ENCODE measurements around the gene FIBCD1. TPM values are rescaled to one million over a fixed set of nuclear protein-coding genes. Genes with fewer than 3 reads are reported as not detected.

FIBCD1 gene
- not detected for total RNA-seq

- Mint-ChIP-seq H3K27ac (no peak within 1 kb of the TSS), H3K9me3 (no peaks in the 10 kb centered on the region), H3K27me3 (ENCODE audit: low read depth) (peaks cover 56% of the 10 kb centered on the region), H3K4me3 (peak within 1 kb of the TSS; percentile 61), H3K4me1 (ENCODE audit: low read depth) (peaks cover 10% of the 10 kb centered on the region), H3K36me3 (ENCODE audit: low read depth) (no peaks in the 10 kb centered on the region)
- CTCF ChIA-PET, result no interaction called here
- intact Hi-C loops (cut with micrococcal nuclease), result no loop called here
- no peak for DNase-seq
Measured at GRCh38 chr9:130938652-130939404, at the start of gene FIBCD1. Gene FIBCD1 (minus strand): TSS chr9:130939247. CDS start chr9:130938607, 640 bp downstream.

- H3K4me1 Mint-ChIP-seq (ENCODE audit: low read depth), result no peaks in the 10 kb centered on the region
- H3K9me3 Mint-ChIP-seq, result no peaks in the 10 kb centered on the region
- no peaks in the 10 kb centered on the region for H3K27me3 Mint-ChIP-seq (ENCODE audit: low read depth)
- no peak overlapping the region for H3K4me3 Mint-ChIP-seq
- DNase-seq, result no peak
- CTCF ChIA-PET, result interaction anchor here (0.6 kb wide), 1 partner anchor 385 kb away, joined by 3 read pairs; no protein-coding TSS in a partner anchor
- no peak overlapping the region for H3K27ac Mint-ChIP-seq
- H3K36me3 Mint-ChIP-seq (ENCODE audit: low read depth), result no peaks in the 10 kb centered on the region
- intact Hi-C loops (cut with micrococcal nuclease), result no loop called here
Measured at GRCh38 chr9:130988400-130988747, 49.3 kb upstream of the FIBCD1 start.

DNA sequence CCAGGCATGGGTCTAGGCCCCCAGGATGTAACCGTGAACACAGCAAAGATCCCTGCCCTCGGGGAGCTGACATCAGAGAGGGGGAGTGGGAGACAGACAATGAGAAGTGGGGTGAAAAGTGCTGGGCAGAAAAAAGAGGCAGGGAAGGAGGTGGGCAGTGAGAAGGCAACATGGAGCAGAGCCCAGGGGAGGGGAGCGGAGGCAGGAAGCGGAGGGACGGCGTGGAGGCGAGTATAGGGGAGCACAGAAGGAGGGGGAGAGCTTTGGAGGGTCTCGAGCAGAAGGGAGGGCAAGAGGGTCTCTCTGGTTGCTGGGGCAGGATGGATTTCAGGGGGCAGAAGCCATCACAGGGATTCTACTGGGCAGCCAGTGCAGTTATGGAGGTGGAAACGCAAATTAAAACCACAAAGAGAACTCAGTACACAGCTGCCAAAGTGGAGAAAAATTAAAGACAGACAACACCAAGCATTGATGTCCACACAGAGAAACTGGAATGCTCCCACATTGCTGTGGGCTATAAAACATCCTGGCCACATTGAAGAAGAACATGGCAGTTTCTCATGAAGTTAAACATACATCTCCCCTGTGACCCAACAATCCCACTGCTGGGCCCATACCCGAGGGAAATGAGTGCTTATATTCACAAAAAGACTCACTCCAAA is 48.8 kb upstream of the FIBCD1 start:
- no peak overlapping the region for H3K27ac Mint-ChIP-seq
- H3K36me3 Mint-ChIP-seq (ENCODE audit: low read depth), result no peaks in the 10 kb centered on the region
- H3K4me1 Mint-ChIP-seq (ENCODE audit: low read depth), result no peaks in the 10 kb centered on the region
- H3K9me3 Mint-ChIP-seq, result no peaks in the 10 kb centered on the region
- CTCF ChIA-PET, result interaction anchor here (0.6 to 0.8 kb wide), 2 partner anchors 10 to 386 kb away, joined by 3 read pairs; no protein-coding TSS in a partner anchor
- no peak for DNase-seq
- intact Hi-C loops (cut with micrococcal nuclease), result no loop called here
- no peaks in the 10 kb centered on the region for H3K27me3 Mint-ChIP-seq (ENCODE audit: low read depth)
- H3K4me3 Mint-ChIP-seq, result no peak overlapping the region

- CTCF ChIA-PET, result interaction anchor here (0.5 to 0.8 kb wide), 2 partner anchors 11 to 272 kb away, joined by 3 read pairs; no protein-coding TSS in a partner anchor
- intact Hi-C loops (cut with micrococcal nuclease), result no loop called here
- H3K27ac Mint-ChIP-seq, result no peak overlapping the region
- H3K4me3 Mint-ChIP-seq, result no peak overlapping the region
- H3K4me1 Mint-ChIP-seq (ENCODE audit: low read depth), result no peaks in the 10 kb centered on the region
- H3K9me3 Mint-ChIP-seq, result no peaks in the 10 kb centered on the region
- no peaks in the 10 kb centered on the region for H3K36me3 Mint-ChIP-seq (ENCODE audit: low read depth)
- H3K27me3 Mint-ChIP-seq (ENCODE audit: low read depth), result no peaks in the 10 kb centered on the region
- DNase-seq, result no peak
Measured at GRCh38 chr9:130987054-130987453, 48.0 kb upstream of the FIBCD1 start.

- intact Hi-C loops (cut with micrococcal nuclease), result no loop called here
- Mint-ChIP-seq H3K36me3 (ENCODE audit: low read depth) (no peaks in the 10 kb centered on the region), H3K27ac (no peak overlapping the region), H3K4me1 (ENCODE audit: low read depth) (no peaks in the 10 kb centered on the region), H3K9me3 (no peaks in the 10 kb centered on the region), H3K27me3 (ENCODE audit: low read depth) (no peaks in the 10 kb centered on the region), H3K4me3 (no peak overlapping the region)
- CTCF ChIA-PET, result no interaction called here
- DNase-seq, result no peak
Measured at GRCh38 chr9:130986356-130986965, 47.4 kb upstream of the FIBCD1 start.

DNA sequence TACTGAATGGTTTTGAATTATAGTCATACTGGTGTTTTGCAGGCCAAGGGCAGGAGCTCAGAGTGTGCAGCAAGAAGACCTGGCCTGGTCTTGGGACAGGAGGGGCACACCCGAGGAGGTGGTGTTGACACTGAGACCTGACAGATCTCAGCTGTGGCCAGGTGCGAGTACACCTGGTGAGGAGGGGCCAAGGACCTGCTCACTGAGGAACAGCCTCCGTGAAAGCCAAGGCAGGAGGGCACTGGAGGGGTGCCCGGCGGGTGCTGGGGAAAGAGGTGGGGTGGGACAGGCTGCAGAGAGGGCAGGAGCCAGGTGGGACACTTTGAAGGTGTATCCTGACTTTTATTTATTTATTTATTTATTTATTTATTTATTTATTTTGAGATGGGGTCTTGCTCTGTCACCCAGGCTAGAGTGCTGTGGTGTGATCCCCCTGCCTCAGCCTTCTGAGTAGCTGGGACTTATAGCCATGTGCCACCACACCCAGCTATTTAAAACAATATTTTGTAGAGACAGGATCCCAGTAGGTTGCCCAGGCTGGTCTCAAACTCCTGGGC is 46.6 kb upstream of the FIBCD1 start:
- no peaks in the 10 kb centered on the region for H3K4me1 Mint-ChIP-seq (ENCODE audit: low read depth)
- no peak overlapping the region for H3K27ac Mint-ChIP-seq
- no peak overlapping the region for H3K4me3 Mint-ChIP-seq
- intact Hi-C loops (cut with micrococcal nuclease), result no loop called here
- no peak for DNase-seq
- CTCF ChIA-PET, result no interaction called here
- no peaks in the 10 kb centered on the region for H3K9me3 Mint-ChIP-seq
- no peaks in the 10 kb centered on the region for H3K36me3 Mint-ChIP-seq (ENCODE audit: low read depth)
- H3K27me3 Mint-ChIP-seq (ENCODE audit: low read depth), result no peaks in the 10 kb centered on the region

- Mint-ChIP-seq H3K27me3 (ENCODE audit: low read depth) (no peaks in the 10 kb centered on the region), H3K36me3 (ENCODE audit: low read depth) (no peaks in the 10 kb centered on the region), H3K4me1 (ENCODE audit: low read depth) (no peaks in the 10 kb centered on the region), H3K27ac (no peak overlapping the region), H3K9me3 (no peaks in the 10 kb centered on the region), H3K4me3 (no peak overlapping the region)
- CTCF ChIA-PET, result no interaction called here
- intact Hi-C loops (cut with micrococcal nuclease), result no loop called here
- DNase-seq, result no peak
Measured at GRCh38 chr9:130985029-130985428, 46.0 kb upstream of the FIBCD1 start.

GRCh38 chr9:130984521-130984920 is 45.5 kb upstream of the FIBCD1 start:
- intact Hi-C loops (cut with micrococcal nuclease), result no loop called here
- Mint-ChIP-seq H3K27ac (no peak overlapping the region), H3K36me3 (ENCODE audit: low read depth) (no peaks in the 10 kb centered on the region), H3K4me1 (ENCODE audit: low read depth) (no peaks in the 10 kb centered on the region), H3K4me3 (no peak overlapping the region), H3K9me3 (no peaks in the 10 kb centered on the region), H3K27me3 (ENCODE audit: low read depth) (no peaks in the 10 kb centered on the region)
- CTCF ChIA-PET, result no interaction called here
- DNase-seq, result no peak

DNA sequence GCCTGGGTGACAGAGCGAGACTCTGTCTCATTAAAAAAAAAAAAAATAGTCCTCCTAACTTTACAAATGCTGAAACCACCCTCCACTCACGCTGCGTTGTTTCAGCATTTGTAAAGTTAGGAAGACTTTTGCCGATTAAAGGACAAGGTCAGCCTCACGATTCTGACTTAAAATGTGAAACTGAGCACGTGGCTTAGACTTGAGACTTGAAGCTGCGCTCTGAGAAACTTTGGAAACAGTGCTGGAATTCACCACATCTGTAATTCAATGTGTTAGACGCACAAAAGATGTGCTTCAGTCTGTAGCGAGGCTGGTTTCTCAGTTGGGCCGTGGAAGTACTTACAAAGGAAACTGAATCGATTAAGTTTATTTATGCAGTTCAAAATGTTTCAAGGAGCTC is 44.9 kb upstream of the FIBCD1 start:
- intact Hi-C loops (cut with micrococcal nuclease), result no loop called here
- no peaks in the 10 kb centered on the region for H3K9me3 Mint-ChIP-seq
- no peak for DNase-seq
- H3K4me1 Mint-ChIP-seq (ENCODE audit: low read depth), result no peaks in the 10 kb centered on the region
- no peak overlapping the region for H3K4me3 Mint-ChIP-seq
- H3K27ac Mint-ChIP-seq, result no peak overlapping the region
- CTCF ChIA-PET, result no interaction called here
- no peaks in the 10 kb centered on the region for H3K27me3 Mint-ChIP-seq (ENCODE audit: low read depth)
- no peaks in the 10 kb centered on the region for H3K36me3 Mint-ChIP-seq (ENCODE audit: low read depth)

DNA sequence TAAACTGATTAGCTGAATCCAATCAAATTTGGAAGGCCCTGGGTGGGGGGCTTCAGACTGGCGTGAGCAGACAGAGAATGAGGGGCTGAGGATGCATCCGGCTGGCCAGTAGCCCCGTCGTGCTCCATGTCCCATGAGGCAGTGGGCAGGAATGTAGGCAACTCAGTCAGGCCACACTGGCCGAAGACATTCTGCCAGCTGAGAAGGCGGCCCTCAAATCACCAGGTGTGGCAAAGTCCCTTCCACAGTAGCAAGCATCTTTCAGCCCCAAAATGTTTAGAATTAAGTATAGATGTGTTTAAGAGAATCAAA is 44.3 kb upstream of the FIBCD1 start:
- CTCF ChIA-PET, result no interaction called here
- Mint-ChIP-seq H3K36me3 (ENCODE audit: low read depth) (no peaks in the 10 kb centered on the region), H3K27me3 (ENCODE audit: low read depth) (no peaks in the 10 kb centered on the region), H3K4me3 (no peak overlapping the region), H3K27ac (no peak overlapping the region), H3K9me3 (no peaks in the 10 kb centered on the region), H3K4me1 (ENCODE audit: low read depth) (no peaks in the 10 kb centered on the region)
- DNase-seq, result no peak
- intact Hi-C loops (cut with micrococcal nuclease), result no loop called here

- H3K27ac Mint-ChIP-seq, result no peak overlapping the region
- H3K4me1 Mint-ChIP-seq (ENCODE audit: low read depth), result no peaks in the 10 kb centered on the region
- CTCF ChIA-PET, result no interaction called here
- no peak overlapping the region for H3K4me3 Mint-ChIP-seq
- DNase-seq, result no peak
- H3K36me3 Mint-ChIP-seq (ENCODE audit: low read depth), result no peaks in the 10 kb centered on the region
- H3K9me3 Mint-ChIP-seq, result no peaks in the 10 kb centered on the region
- intact Hi-C loops (cut with micrococcal nuclease), result no loop called here
- no peaks in the 10 kb centered on the region for H3K27me3 Mint-ChIP-seq (ENCODE audit: low read depth)
Measured at GRCh38 chr9:130982636-130983358, 43.8 kb upstream of the FIBCD1 start.

DNA sequence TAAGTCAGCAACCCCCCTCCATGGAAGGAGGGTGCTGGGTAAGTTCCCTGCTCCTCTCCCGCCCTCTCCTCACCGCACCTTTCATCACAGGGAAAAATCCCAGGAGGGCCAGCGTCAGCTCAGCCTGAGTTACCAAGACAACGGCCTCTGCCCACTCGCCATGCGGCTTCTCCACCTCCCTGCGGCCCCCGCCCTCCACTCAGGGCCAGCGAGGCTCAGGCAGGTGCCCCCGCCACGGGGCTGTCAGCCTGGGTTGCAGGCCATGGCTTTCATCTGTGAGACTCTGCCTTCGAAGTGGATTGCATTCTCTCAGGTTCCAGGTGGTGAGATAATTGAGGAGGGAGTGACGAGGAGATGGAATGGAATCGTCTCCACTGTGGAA is 42.7 kb upstream of the FIBCD1 start:
- no peaks in the 10 kb centered on the region for H3K27me3 Mint-ChIP-seq (ENCODE audit: low read depth)
- H3K9me3 Mint-ChIP-seq, result no peaks in the 10 kb centered on the region
- H3K27ac Mint-ChIP-seq, result no peak overlapping the region
- intact Hi-C loops (cut with micrococcal nuclease), result no loop called here
- no peaks in the 10 kb centered on the region for H3K36me3 Mint-ChIP-seq (ENCODE audit: low read depth)
- CTCF ChIA-PET, result no interaction called here
- no peak for DNase-seq
- H3K4me1 Mint-ChIP-seq (ENCODE audit: low read depth), result no peaks in the 10 kb centered on the region
- H3K4me3 Mint-ChIP-seq, result no peak overlapping the region
